Measurements from ENCODE around the gene TOR3A.

DNA sequence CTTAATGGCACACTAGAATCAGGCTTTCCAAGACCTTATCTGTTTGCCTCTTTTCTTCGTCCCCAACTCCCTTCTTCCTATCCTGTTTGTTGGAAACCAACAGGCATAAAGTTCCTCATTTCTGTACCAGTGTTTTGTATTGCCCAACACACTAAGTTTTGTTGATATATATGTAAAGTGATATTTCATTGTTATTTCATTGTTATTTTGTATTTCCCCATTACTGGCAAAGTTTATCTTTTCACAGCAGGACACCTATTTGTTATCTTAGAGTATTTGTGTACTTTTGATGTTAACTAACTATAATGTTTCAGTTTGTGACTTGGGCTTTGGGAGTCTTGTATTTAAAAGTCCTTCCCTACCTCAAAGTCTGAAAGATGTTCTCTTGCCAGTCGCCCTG is 29.1 kb upstream of the TOR3A start:
- no peak for TF ChIP-seq POLR2AphosphoS5 (IDR thresholded peaks at IDR 0.05; ENCODE audit: low read length)
- no peak for TF ChIP-seq POLR2AphosphoS2 (IDR thresholded peaks at IDR 0.05; ENCODE audit: low read depth, low read length)
- TF ChIP-seq RAD21 (IDR thresholded peaks at IDR 0.05; ENCODE audit: insufficient read depth, low read depth, low read length), result no peak
- no peak for TF ChIP-seq EP300 (IDR thresholded peaks at IDR 0.05; ENCODE audit: borderline replicate concordance in 1 of 2, control insufficient read depth in 1 of 2, low read depth in 2 of 2, low read length in 2 of 2)
- TF ChIP-seq RFX5 (IDR thresholded peaks at IDR 0.05; ENCODE audit: low read depth, low read length), result no peak
- no peak for TF ChIP-seq HDAC2 (IDR thresholded peaks at IDR 0.05)
